K562 (cell line): ENCODE measurements around the gene C17orf50. TPM values are rescaled to one million over a fixed set of nuclear protein-coding genes. Genes with fewer than 3 reads are reported as not detected.

Experiments used
- ATAC-seq: fragments of 200-7000 bp; cut with Tn5 transposase; 3 replicates; pipeline ENCODE4 v1.9.1; 2020; ENCODE audit warnings: moderate library complexity
- BruUV-seq: library from RNA; stranded (reverse); fragments of 400-500 nt; replicated peaks from 2 replicates; lab custom pipeline; 2021; lab: Mats Ljungman, UMichigan
- CTCF ChIA-PET: fragments of 300-600 bp; formaldehyde crosslinking; extraction: SDS; loops from one replicate; lab custom pipeline; 2021; ENCODE audit warnings: low intra/inter-chr PET ratio; lab: Yijun Ruan, JAX
- POLR2A ChIA-PET: fragments of 300-600, 350-650 bp; sonication (Branson Sonifier 250); formaldehyde crosslinking; extraction: SDS; loops from one replicate; lab custom pipeline; 2021; ENCODE audit warnings: antibody characterized with exemption, inconsistent platforms; lab: Yijun Ruan, JAX
- DNase-seq, 4 experiments: peaks; one replicate each; pipeline versions ENCODE4 v3.0.0 to v3.0.0-alpha.2; 2011 to 2018; ENCODE audit warnings: low spot score in 3 of 4, mixed read lengths in 3 of 4; ENCODE audit errors: extremely low read depth in 1 of 4
- FAIRE-seq: peaks from 2 replicates; lab custom pipeline; 2011; peaks lifted over from hg19 to GRCh38; lab: Jason Lieb, UNC
- H2AFZ ChIP-seq: 2 replicates; pipeline ENCODE4 v1.6.0; 2011; ENCODE audit warnings: low read depth, low read length, control low read depth, inconsistent platforms
- H3K27ac ChIP-seq: fragments of 200-600 bp; 3 replicates; pipeline ENCODE4 v1.8.0; 2011; ENCODE audit warnings: low read depth, mild to moderate bottlenecking, control low read depth, inconsistent platforms, low read length, moderate library complexity, mixed read lengths; ENCODE audit errors: extremely low read depth
- H3K27me3 ChIP-seq, 2 experiments: fragments of 300-600 bp in 1 of 2; 2 replicates in 1 of 2; 3 replicates in 1 of 2; pipeline versions ENCODE4 v1.6.0 to v1.8.0; 2011; ENCODE audit warnings: inconsistent platforms in 2 of 2, low read length in 2 of 2, mild to moderate bottlenecking in 1 of 2, mixed read lengths in 1 of 2, moderate library complexity in 1 of 2; ENCODE audit not compliant: control insufficient read depth in 2 of 2, insufficient read depth in 2 of 2
- H3K36me3 ChIP-seq: fragments of 300-600 bp; 3 replicates; pipeline ENCODE4 v1.8.0; 2011; ENCODE audit warnings: mild to moderate bottlenecking, low read length, inconsistent platforms; ENCODE audit not compliant: control insufficient read depth, insufficient read depth
- H3K4me1 ChIP-seq, 2 experiments: fragments of 200-600 bp in 1 of 2; replicated peaks in 1 of 2; 2 replicates in 1 of 2; 3 replicates in 1 of 2; pipeline versions ENCODE4 v1.5.1 to v1.8.0; 2011; ENCODE audit warnings: inconsistent platforms in 2 of 2, low read length in 2 of 2, mild to moderate bottlenecking in 1 of 2, mixed read lengths in 1 of 2, moderate library complexity in 1 of 2; ENCODE audit not compliant: control insufficient read depth in 2 of 2, insufficient read depth in 2 of 2
- H3K4me2 ChIP-seq: 2 replicates; pipeline ENCODE4 v1.6.1; 2011; ENCODE audit warnings: low read length, control low read depth, inconsistent platforms, mixed read lengths; ENCODE audit not compliant: insufficient read depth
- H3K4me3 ChIP-seq: fragments of 200-600 bp; sonication (generic), shearing (Covaris generic); 2 replicates; pipeline ENCODE4 v1.5.1; 2016; ENCODE audit warnings: control low read depth, inconsistent platforms
- H3K79me2 ChIP-seq: fragments of 200-600 bp; 3 replicates; pipeline ENCODE4 v1.8.0; 2011; ENCODE audit warnings: low read length, inconsistent platforms; ENCODE audit not compliant: control insufficient read depth, insufficient read depth
- H3K9ac ChIP-seq, 2 experiments: 2 replicates each; pipeline versions ENCODE4 v1.6.0 to v1.6.1; 2011; ENCODE audit warnings: low read depth in 2 of 2, low read length in 2 of 2, control low read depth in 1 of 2, inconsistent platforms in 1 of 2, mild to moderate bottlenecking in 1 of 2, mixed read lengths in 1 of 2; ENCODE audit not compliant: insufficient read depth in 1 of 2
- H3K9me1 ChIP-seq: one replicate; pipeline ENCODE4 v1.6.0; 2011; ENCODE audit warnings: inconsistent platforms, mild to moderate bottlenecking, low read length, moderate library complexity; ENCODE audit not compliant: control insufficient read depth, insufficient read depth
- H3K9me3 ChIP-seq: replicated peaks from 2 replicates; pipeline ENCODE4 v1.5.1; 2011; ENCODE audit warnings: low read depth, low read length, inconsistent platforms; ENCODE audit not compliant: control insufficient read depth, insufficient read depth
- H4K20me1 ChIP-seq: replicated peaks from 2 replicates; pipeline ENCODE4 v1.6.1; 2011; ENCODE audit warnings: low read length, inconsistent platforms, mixed read lengths; ENCODE audit not compliant: control insufficient read depth, insufficient read depth
- ZNF197 ChIP-seq: fragments of 200-800 bp; sonication (Bioruptor generic); IDR thresholded peaks from 2 replicates; pipeline ENCODE4 v1.6.1; 2016; ENCODE audit warnings: low read depth, missing genetic modification characterization, missing compliant biosample characterization
- ZNF311 ChIP-seq: fragments of 250-450 bp; sonication (Bioruptor Pico); IDR thresholded peaks from 2 replicates; pipeline ENCODE4 v1.4.0; 2020; ENCODE audit warnings: mild to moderate bottlenecking, moderate library complexity
- in situ Hi-C: fragments of 300-500 bp; cut with MboI; formaldehyde crosslinking; loops from 4 replicates; pipeline ENCODE4 v1.15.0; 2018; ENCODE audit warnings: inconsistent platforms, mixed read lengths
- intact Hi-C: fragments of 100-400 bp; cut with micrococcal nuclease; formaldehyde crosslinking; loops from 2 replicates; pipeline ENCODE4 v1.14.2; 2022
- polyA plus RNA-seq, 8 experiments: library from polyadenylated mRNA; depleted of rRNA in 4 of 8; stranded (reverse) in 5 of 8; unstranded in 3 of 8; fragments of >200 nt; fragmentation: Nextera tagmentation in 2 of 8; fragmentation: Illumina TruSeq in 1 of 8; extraction: Ambion mirVana in 2 of 8; extraction: Trizol in 1 of 8; gene quantifications; 2 replicates each; pipeline versions ENCODE4 v1.2.1 to v1.2.3, GENCODE V29; 2011 to 2014; ENCODE audit warnings: inconsistent platforms in 1 of 8, missing spikeins in 1 of 8
- total RNA-seq, 7 experiments: library from RNA; depleted of rRNA in 6 of 7; stranded (reverse); fragments of >200 nt in 6 of 7; fragmentation: Illumina TruSeq in 2 of 7; extraction: Trizol in 2 of 7; gene quantifications; 2 replicates each; pipeline versions ENCODE4 v1.2.1 to v1.2.3, GENCODE V29; 2011 to 2021; ENCODE audit warnings: low replicate concordance in 1 of 7
- TF ChIP-seq, protein P1 (sequence below): sonication (generic); IDR thresholded peaks from 2 replicates; pipeline ENCODE4 v1.6.1; 2016
- TF ChIP-seq, protein P2 (sequence below), 2 experiments: fragments of 450-650 bp; IDR thresholded peaks; 2 replicates each; pipeline ENCODE4 v1.6.1; 2016; ENCODE audit warnings: mild to moderate bottlenecking in 2 of 2, borderline replicate concordance in 1 of 2, low read depth in 1 of 2, moderate library complexity in 1 of 2

C17orf50 gene
- total and polyA plus RNA-seq, 9 of the 15 experiments (the other 6 are each of a cell fraction or from before 2014, with no cell fraction given): not detected

DNA sequence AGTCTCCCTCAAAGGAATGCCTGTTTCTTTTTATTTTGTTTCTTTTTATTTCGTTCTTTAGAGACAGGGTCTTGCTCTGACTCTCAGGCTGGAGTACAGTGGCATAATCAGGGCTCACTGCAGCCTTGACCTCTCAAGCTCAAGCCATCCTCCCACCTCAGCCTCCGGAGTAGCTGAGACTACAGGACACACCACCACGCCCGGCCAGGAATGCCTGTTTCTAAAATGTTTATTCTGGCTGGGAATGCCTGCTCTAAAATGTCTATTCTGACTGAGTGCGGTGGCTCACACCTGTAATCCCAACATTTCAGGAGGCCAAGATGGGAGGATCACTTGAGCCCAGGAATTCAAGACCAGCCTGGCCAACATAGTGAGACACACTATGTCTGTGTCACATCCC is 37.2 kb downstream of the C17orf50 start (continued):
- TF ChIP-seq ZNF197 (CRISPR knock-in tag) (no peak), ZNF311 (CRISPR knock-in tag) (no peak)

DNA sequence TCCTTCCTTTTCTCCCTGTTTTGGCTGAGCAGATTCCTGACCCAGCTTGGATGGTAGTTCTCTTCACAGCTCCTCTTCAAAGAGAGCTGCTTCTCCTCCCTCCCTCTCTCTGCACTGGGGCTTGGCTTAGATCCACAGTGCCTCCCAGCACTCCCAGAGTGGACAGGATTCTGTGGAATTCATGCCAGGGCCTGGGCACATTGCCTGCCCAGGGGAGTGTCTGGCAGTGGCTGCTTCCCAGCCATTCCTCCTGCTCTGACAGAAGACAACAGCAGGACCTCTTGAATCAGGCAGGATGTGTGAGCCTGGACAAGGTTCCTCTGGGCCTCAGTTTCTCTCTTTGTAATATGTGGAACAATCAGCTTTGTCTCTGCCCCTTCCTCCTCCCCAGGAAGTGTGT is 39.3 kb downstream of the C17orf50 start:
- no peaks in the 10 kb centered on the region for H3K9me3 ChIP-seq
- TF ChIP-seq, protein P1, sequence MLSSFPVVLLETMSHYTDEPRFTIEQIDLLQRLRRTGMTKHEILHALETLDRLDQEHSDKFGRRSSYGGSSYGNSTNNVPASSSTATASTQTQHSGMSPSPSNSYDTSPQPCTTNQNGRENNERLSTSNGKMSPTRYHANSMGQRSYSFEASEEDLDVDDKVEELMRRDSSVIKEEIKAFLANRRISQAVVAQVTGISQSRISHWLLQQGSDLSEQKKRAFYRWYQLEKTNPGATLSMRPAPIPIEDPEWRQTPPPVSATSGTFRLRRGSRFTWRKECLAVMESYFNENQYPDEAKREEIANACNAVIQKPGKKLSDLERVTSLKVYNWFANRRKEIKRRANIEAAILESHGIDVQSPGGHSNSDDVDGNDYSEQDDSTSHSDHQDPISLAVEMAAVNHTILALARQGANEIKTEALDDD: no peak
- TF ChIP-seq, protein P2, sequence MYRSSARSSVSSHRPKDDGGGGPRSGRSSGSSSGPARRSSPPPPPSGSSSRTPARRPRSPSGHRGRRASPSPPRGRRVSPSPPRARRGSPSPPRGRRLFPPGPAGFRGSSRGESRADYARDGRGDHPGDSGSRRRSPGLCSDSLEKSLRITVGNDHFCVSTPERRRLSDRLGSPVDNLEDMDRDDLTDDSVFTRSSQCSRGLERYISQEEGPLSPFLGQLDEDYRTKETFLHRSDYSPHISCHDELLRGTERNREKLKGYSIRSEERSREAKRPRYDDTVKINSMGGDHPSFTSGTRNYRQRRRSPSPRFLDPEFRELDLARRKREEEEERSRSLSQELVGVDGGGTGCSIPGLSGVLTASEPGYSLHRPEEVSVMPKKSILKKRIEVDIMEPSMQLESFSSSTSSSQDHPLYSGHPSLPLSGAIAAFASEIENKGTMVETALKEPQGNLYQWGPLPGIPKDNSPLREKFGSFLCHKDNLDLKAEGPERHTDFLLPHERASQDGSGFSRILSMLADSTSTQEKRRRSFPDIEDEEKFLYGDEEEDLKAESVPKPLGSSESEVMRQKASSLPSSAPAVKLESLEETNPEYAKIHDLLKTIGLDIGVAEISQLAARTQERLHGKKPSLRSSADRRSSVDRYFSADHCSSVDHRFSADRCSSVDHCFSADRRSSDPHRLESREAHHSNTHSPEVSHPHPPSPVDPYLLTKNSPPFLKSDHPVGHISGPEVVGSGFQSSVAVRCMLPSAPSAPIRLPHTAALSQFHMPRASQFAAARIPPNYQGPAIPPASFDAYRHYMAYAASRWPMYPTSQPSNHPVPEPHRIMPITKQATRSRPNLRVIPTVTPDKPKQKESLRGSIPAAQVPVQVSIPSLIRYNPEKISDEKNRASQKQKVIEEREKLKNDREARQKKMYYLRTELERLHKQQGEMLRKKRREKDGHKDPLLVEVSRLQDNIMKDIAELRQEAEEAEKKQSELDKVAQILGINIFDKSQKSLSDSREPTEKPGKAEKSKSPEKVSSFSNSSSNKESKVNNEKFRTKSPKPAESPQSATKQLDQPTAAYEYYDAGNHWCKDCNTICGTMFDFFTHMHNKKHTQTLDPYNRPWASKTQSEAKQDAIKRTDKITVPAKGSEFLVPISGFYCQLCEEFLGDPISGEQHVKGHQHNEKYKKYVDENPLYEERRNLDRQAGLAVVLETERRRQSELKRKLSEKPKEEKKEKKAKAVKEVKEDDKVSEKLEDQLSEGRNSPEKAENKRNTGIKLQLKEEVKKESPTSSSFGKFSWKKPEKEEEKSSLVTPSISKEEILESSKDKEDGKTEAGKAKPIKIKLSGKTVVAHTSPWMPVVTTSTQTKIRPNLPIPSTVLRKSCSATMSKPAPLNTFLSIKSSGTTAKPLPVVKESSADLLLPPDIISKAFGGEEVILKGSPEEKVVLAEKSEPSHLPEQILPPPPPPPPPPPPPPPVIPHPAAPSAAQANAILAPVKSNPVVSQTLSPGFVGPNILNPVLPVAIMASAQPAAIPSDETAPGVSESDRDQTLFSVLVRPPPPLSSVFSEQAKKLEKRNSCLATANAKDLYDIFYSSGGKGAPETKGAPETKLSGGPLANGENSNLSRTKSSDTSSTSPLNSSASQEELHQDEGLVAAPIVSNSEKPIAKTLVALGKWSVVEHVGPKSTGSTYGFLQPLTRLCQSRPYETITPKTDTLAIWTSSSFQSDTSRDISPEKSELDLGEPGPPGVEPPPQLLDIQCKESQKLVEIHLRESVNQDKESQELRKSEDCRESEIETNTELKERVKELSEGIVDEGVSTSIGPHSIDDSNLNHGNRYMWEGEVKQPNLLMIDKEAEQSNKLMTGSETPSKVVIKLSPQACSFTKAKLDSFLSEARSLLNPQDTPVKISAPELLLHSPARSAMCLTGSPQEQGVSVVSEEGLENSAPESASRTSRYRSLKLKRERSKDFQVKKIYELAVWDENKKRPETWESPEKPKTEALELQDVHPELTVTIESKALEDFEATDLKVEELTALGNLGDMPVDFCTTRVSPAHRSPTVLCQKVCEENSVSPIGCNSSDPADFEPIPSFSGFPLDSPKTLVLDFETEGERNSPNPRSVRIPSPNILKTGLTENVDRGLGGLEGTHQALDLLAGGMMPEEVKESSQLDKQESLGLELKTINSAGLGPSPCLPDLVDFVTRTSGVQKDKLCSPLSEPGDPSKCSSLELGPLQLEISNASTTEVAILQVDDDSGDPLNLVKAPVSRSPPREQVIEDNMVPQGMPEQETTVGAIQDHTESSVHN (IDR thresholded peaks at IDR 0.05; ENCODE audit: borderline replicate concordance in 1 of 2, low read depth in 1 of 2): no peak
- H3K36me3 ChIP-seq: no peaks in the 10 kb centered on the region
- DNase-seq (no peak), FAIRE-seq (no peak), ATAC-seq (no peak)
- H3K9ac ChIP-seq: no peak overlapping the region
- H4K20me1 ChIP-seq: 0 out of 2 replicates have a peak, but pooled peaks cover 4% of the 10 kb centered on the region
- no TSS peak for BruUV-seq
- H3K27ac ChIP-seq: no peak overlapping the region
- H3K4me1 ChIP-seq: peaks cover 8 to 10% of the 10 kb centered on the region in 2 experiments
- no peak overlapping the region for H2AFZ ChIP-seq
- no peak overlapping the region for H3K4me3 ChIP-seq
- H3K27me3 ChIP-seq: peaks cover 22 to 38% of the 10 kb centered on the region in 2 experiments
- no peaks in the 10 kb centered on the region for H3K9me1 ChIP-seq
- in situ Hi-C loops: no loop called here
- POLR2A ChIA-PET: interaction anchor here (0.7 to 1.3 kb wide), 2 partner anchors 9 to 205 kb away, joined by 3 read pairs; partner anchors contain the start of gene TAF15
- H3K4me2 ChIP-seq: no peak overlapping the region
- intact Hi-C loops: no loop called here
- CTCF ChIA-PET: no interaction called here
- no peaks in the 10 kb centered on the region for H3K79me2 ChIP-seq
